Measurements from ENCODE around the gene CPA3.
A peak's percentile ranks its signal among the peaks of the same experiment; 100 is the strongest.

Gene CPA3

GRCh38 chr3:148889828-148890227 is 24.7 kb downstream of the CPA3 start:
- no peak overlapping the region for H3K4me3 ChIP-seq (replicated peaks; ENCODE audit: low read depth, low read length)
- TF ChIP-seq, protein P1, sequence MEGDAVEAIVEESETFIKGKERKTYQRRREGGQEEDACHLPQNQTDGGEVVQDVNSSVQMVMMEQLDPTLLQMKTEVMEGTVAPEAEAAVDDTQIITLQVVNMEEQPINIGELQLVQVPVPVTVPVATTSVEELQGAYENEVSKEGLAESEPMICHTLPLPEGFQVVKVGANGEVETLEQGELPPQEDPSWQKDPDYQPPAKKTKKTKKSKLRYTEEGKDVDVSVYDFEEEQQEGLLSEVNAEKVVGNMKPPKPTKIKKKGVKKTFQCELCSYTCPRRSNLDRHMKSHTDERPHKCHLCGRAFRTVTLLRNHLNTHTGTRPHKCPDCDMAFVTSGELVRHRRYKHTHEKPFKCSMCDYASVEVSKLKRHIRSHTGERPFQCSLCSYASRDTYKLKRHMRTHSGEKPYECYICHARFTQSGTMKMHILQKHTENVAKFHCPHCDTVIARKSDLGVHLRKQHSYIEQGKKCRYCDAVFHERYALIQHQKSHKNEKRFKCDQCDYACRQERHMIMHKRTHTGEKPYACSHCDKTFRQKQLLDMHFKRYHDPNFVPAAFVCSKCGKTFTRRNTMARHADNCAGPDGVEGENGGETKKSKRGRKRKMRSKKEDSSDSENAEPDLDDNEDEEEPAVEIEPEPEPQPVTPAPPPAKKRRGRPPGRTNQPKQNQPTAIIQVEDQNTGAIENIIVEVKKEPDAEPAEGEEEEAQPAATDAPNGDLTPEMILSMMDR (IDR thresholded peaks at IDR 0.05; ENCODE audit: low read length, missing control alignments), result no peak
- no peak for DNase-seq (ENCODE audit: low read depth)

GRCh38 chr3:148896062-148896461 is 31.0 kb downstream of the CPA3 start:
- H3K4me3 ChIP-seq (replicated peaks; ENCODE audit: low read depth, low read length), result no peak overlapping the region
- TF ChIP-seq, protein P1 (IDR thresholded peaks at IDR 0.05; ENCODE audit: low read length, missing control alignments), result no peak
- DNase-seq (ENCODE audit: low read depth), result no peak

DNA sequence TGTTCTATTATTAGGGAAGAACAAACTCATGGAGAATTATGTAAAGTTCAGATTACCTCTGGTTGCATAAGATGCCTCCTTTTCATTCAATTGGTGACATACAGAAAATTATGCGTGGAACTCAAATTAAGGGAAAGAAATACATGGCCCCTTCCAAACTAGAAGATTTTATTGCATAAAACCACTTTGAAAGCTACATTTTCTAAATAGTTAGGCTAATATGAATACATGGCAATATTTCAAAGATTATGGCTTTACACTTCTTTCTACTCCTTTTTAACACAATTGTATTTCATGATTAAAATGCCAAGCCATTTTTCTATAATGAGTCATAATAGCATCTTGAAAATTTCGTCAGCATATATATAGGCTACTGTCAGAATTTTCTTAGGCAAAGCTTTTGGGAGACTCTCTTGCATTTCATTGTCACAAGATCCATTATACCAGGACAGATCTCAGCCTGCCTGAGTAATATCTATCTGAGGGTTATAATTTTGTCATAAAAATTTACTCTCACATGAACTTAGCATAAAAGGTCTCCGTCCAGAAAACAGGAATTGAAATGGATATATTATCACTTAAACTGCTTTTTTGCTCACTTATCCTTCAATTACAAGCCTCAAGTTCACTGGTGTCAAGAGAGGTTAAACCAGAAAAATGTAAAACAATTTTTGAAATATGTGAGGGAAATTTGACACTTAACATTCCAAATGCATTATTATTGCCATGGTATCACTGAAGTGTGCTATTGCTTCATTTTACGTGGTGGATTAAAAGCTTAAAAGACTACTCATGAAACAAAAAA is 37.1 kb downstream of the CPA3 start:
- H3K4me3 ChIP-seq (replicated peaks; ENCODE audit: low read depth, low read length), result no peak overlapping the region
- TF ChIP-seq, protein P1 (IDR thresholded peaks at IDR 0.05; ENCODE audit: low read length, missing control alignments), result no peak
- peak; percentile 40 for DNase-seq (ENCODE audit: low read depth)

DNA sequence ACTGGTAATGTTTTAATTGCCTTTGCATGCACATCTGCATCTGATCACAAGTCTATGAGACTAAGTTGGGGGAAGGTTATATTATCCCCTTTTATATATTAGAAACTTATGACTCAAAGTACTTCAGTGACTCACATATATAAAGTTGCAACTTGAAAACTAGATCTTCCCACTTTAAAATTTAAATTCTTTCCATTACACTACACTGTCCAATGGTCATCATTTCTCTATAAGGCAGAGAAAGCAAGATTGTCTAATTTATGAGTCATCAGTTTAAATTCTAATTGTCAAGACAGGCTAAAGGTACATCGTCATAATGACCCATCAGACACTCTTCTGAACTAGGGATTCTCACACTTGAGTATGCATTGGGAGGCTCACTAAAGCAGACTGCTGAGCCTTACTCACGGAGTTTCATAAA is 37.9 kb downstream of the CPA3 start:
- H3K4me3 ChIP-seq (replicated peaks; ENCODE audit: low read depth, low read length), result no peak overlapping the region
- TF ChIP-seq, protein P1 (IDR thresholded peaks at IDR 0.05; ENCODE audit: low read length, missing control alignments), result no peak
- no peak for DNase-seq (ENCODE audit: low read depth)

- TF ChIP-seq, protein P1 (IDR thresholded peaks at IDR 0.05; ENCODE audit: low read length, missing control alignments), result no peak
- no peak overlapping the region for H3K4me3 ChIP-seq (replicated peaks; ENCODE audit: low read depth, low read length)
- DNase-seq (ENCODE audit: low read depth), result no peak
Measured at GRCh38 chr3:148903941-148904340, 38.8 kb downstream of the CPA3 start.

- H3K4me3 ChIP-seq (replicated peaks; ENCODE audit: low read depth, low read length), result no peak overlapping the region
- no peak for DNase-seq (ENCODE audit: low read depth)
- TF ChIP-seq, protein P1 (IDR thresholded peaks at IDR 0.05; ENCODE audit: low read length, missing control alignments), result no peak
Measured at GRCh38 chr3:148906667-148907066, 41.6 kb downstream of the CPA3 start.

- DNase-seq (ENCODE audit: low read depth), result no peak
- no peak overlapping the region for H3K4me3 ChIP-seq (replicated peaks; ENCODE audit: low read depth, low read length)
- TF ChIP-seq, protein P1 (IDR thresholded peaks at IDR 0.05; ENCODE audit: low read length, missing control alignments), result no peak
Measured at GRCh38 chr3:148911173-148911572, 46.1 kb downstream of the CPA3 start.

Measured in fibroblast of pulmonary artery (primary cell).